SH-SY5Y (cell line): ENCODE measurements around the gene FAM222B.

Experiments
- GATA2 ChIP-seq: IDR thresholded peaks from 2 replicates; pipeline ENCODE4 v1.6.1; 2011; ENCODE audit warnings: mild to moderate bottlenecking, low read depth, low read length
- GATA3 ChIP-seq: IDR thresholded peaks from 2 replicates; pipeline ENCODE4 v1.6.1; 2011; ENCODE audit warnings: low read depth, mild to moderate bottlenecking, low read length, moderate library complexity

- TF ChIP-seq GATA2 (no peak), GATA3 (no peak)
Observed at GRCh38 chr17:28738680-28739384, 103.8 kb downstream of the FAM222B start.
